GM12891 (cell line): ENCODE measurements around the gene SYT1.

Experiments
- DNase-seq: peaks from one replicate; pipeline ENCODE4 v3.0.0; 2011; ENCODE audit warnings: low spot score; ENCODE audit not compliant: insufficient read length
- FAIRE-seq: peaks from 2 replicates; lab custom pipeline; 2011; peaks lifted over from hg19 to GRCh38; lab: Jason Lieb, UNC
- PAX5 ChIP-seq: IDR thresholded peaks from 2 replicates; pipeline ENCODE4 v1.6.1; 2011; ENCODE audit warnings: low read length, moderate library complexity, mild to moderate bottlenecking; ENCODE audit not compliant: insufficient read depth, severe bottlenecking
- POLR2A ChIP-seq: IDR thresholded peaks from 2 replicates; pipeline ENCODE4 v1.6.1; 2011; ENCODE audit warnings: low read depth, low read length, control low read depth
- POLR2AphosphoS5 ChIP-seq: IDR thresholded peaks from 2 replicates; pipeline ENCODE4 v1.6.1; 2011; ENCODE audit warnings: low read depth, low read length, control low read depth
- POU2F2 ChIP-seq: IDR thresholded peaks from 2 replicates; pipeline ENCODE4 v1.6.1; 2011; ENCODE audit warnings: low read depth, mild to moderate bottlenecking, control low read depth, low read length, moderate library complexity
- SPI1 ChIP-seq: IDR thresholded peaks from 2 replicates; pipeline ENCODE4 v1.6.1; 2011; ENCODE audit warnings: low read depth, low read length, control low read depth
- TAF1 ChIP-seq: IDR thresholded peaks from 2 replicates; pipeline ENCODE4 v1.6.1; 2011; ENCODE audit warnings: low read depth, low read length, control low read depth

SYT1 gene

GRCh38 chr12:78864870-78865463 lies 393 bp downstream of the SYT1 start:
- DNase-seq: no peak
- TF ChIP-seq POLR2AphosphoS5 (no peak), POLR2A (no peak), PAX5 (no peak), SPI1 (no peak), TAF1 (no peak), POU2F2 (no peak)
- no peak for FAIRE-seq

- DNase-seq (no peak), FAIRE-seq (no peak)
- TF ChIP-seq POLR2A (no peak), TAF1 (no peak)
Measured at GRCh38 chr12:78865516-78865915, 942 bp downstream of the SYT1 start.

- TF ChIP-seq POLR2AphosphoS5: no peak
- TF ChIP-seq TAF1: no peak
- TF ChIP-seq POLR2A: no peak
- TF ChIP-seq SPI1: no peak
- no peak for TF ChIP-seq POU2F2
- TF ChIP-seq PAX5: no peak
- DNase-seq (no peak), FAIRE-seq (no peak)
Measured at GRCh38 chr12:78866518-78866917, 1.9 kb downstream of the SYT1 start.

- no peak for DNase-seq
- no peak for FAIRE-seq
- TF ChIP-seq PAX5 (no peak), POLR2A (no peak), POLR2AphosphoS5 (no peak), POU2F2 (no peak), TAF1 (no peak), SPI1 (no peak)
Measured at GRCh38 chr12:78870539-78870938, 6.0 kb downstream of the SYT1 start.

- FAIRE-seq (no peak), DNase-seq (no peak)
- TF ChIP-seq TAF1 (no peak), POLR2A (no peak), POLR2AphosphoS5 (no peak), SPI1 (no peak), PAX5 (no peak), POU2F2 (no peak)
Measured at GRCh38 chr12:78871566-78871965, 7.0 kb downstream of the SYT1 start.

- TF ChIP-seq TAF1 (no peak), POLR2A (no peak), POLR2AphosphoS5 (no peak), POU2F2 (no peak), SPI1 (no peak), PAX5 (no peak)
- DNase-seq: no peak
- FAIRE-seq: no peak
Measured at GRCh38 chr12:78878459-78878858, 13.9 kb downstream of the SYT1 start.

- no peak for TF ChIP-seq PAX5
- FAIRE-seq (no peak), DNase-seq (no peak)
Measured at GRCh38 chr12:78878866-78879265, 14.3 kb downstream of the SYT1 start.

GRCh38 chr12:78880078-78880477 lies 15.5 kb downstream of the SYT1 start:
- FAIRE-seq (no peak), DNase-seq (no peak)
- no peak for TF ChIP-seq POLR2A
- TF ChIP-seq POLR2AphosphoS5: no peak
- no peak for TF ChIP-seq TAF1
- no peak for TF ChIP-seq PAX5
- no peak for TF ChIP-seq SPI1
- no peak for TF ChIP-seq POU2F2

- TF ChIP-seq POU2F2 (no peak), TAF1 (no peak)
- no peak for FAIRE-seq
- no peak for DNase-seq
Measured at GRCh38 chr12:78881685-78882084, 17.1 kb downstream of the SYT1 start.

- no peak for FAIRE-seq
- DNase-seq: no peak
- no peak for TF ChIP-seq SPI1
- no peak for TF ChIP-seq TAF1
- no peak for TF ChIP-seq POU2F2
- TF ChIP-seq PAX5: no peak
- no peak for TF ChIP-seq POLR2AphosphoS5
- no peak for TF ChIP-seq POLR2A
Measured at GRCh38 chr12:78885466-78885865, 20.9 kb downstream of the SYT1 start.

GRCh38 chr12:78886719-78887407 lies 22.3 kb downstream of the SYT1 start:
- TF ChIP-seq SPI1 (no peak), POU2F2 (no peak), POLR2AphosphoS5 (no peak), POLR2A (no peak), PAX5 (no peak), TAF1 (no peak)
- FAIRE-seq (no peak), DNase-seq (no peak)
